ENCODE results near the gene UGT1A8. TPM values are rescaled to one million over a fixed set of nuclear protein-coding genes. Genes with fewer than 3 reads are reported as not detected.

UGT1A8 gene
- total RNA-seq, 2 experiments from 2014 or later, result not detected

Other genes starting within 250 kb of the UGT1A8 start
- gene USP40, start 50.9 kb upstream of the UGT1A8 start, total RNA-seq, result 10 to 100 TPM; 17.1 to 18.9 TPM
- not detected for gene UGT1A10, start 18.8 kb downstream of the UGT1A8 start, total RNA-seq
- gene UGT1A9, start 54.3 kb downstream of the UGT1A8 start, total RNA-seq, result not detected
- not detected for gene UGT1A7, start 64.3 kb downstream of the UGT1A8 start, total RNA-seq
- not detected for gene UGT1A6, start 75.3 kb downstream of the UGT1A8 start, total RNA-seq
- gene UGT1A5, start 95.3 kb downstream of the UGT1A8 start, total RNA-seq, result not detected
- not detected for gene UGT1A4, start 101.1 kb downstream of the UGT1A8 start, total RNA-seq
- gene UGT1A3, start 111.4 kb downstream of the UGT1A8 start, total RNA-seq, result not detected
- not detected for gene UGT1A1, start 142.6 kb downstream of the UGT1A8 start, total RNA-seq
- gene MROH2A, start 160.7 kb downstream of the UGT1A8 start, total RNA-seq, result not detected
- 100 to 1,000 TPM; 126 to 129 TPM for gene HJURP, start 236.9 kb downstream of the UGT1A8 start, total RNA-seq